ENCODE measurements around the gene PANK4. TPM values are rescaled to one million over a fixed set of nuclear protein-coding genes. Genes with fewer than 3 reads are reported as not detected.

The PANK4 gene
- total and polyA plus RNA-seq, 9 of the 15 experiments (the other 6 are each of a cell fraction or from before 2014, with no cell fraction given): 0.93 to 55.6 (median 31.5) TPM

DNA sequence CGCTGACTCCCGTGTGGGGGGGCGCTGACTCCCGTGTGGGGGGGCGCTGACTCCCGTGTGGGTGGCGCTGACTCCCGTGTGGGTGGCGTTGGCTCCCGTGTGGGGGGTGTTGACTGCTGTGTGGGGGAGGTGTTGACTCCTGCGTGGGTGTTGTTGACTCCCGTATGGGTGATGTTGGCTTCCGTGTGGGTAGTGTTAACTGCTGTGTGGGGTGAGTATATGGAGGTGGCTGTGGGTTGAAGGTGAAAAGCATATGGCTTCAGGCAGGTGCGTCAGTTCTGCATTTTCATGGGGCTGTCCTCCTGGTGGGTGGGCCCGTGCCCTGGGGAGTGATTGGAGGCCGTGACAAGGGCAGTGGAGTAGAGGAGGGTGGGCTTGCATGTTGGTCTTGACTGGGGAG, 42.4 kb downstream of the PANK4 start:
- no peaks in the 10 kb centered on the region for H3K36me3 ChIP-seq (ENCODE audit: control insufficient read depth, insufficient read depth, low read length)
- H3K9me1 ChIP-seq (ENCODE audit: control insufficient read depth, insufficient read depth, low read length): peaks cover 3% of the 10 kb centered on the region
- no peaks in the 10 kb centered on the region for H3K79me2 ChIP-seq (ENCODE audit: control insufficient read depth, insufficient read depth, low read length)
- H3K4me3 ChIP-seq: no peak overlapping the region
- H2AFZ ChIP-seq (ENCODE audit: low read depth, low read length): no peak overlapping the region
- in situ Hi-C loops (cut with MboI) (no loop called here), intact Hi-C loops (cut with micrococcal nuclease) (no loop called here)
- 0% methylated on average over 9 of the region's 16 CpGs for WGBS (ENCODE audit: insufficient coverage, low coverage, missing lambda C conversion rate)
- H3K4me2 ChIP-seq (ENCODE audit: insufficient read depth, low read length): no peak overlapping the region
- no peak overlapping the region for H3K27ac ChIP-seq (ENCODE audit: extremely low read depth, low read depth, low read length)
- peaks cover 12% of the 10 kb centered on the region for H4K20me1 ChIP-seq (replicated peaks; ENCODE audit: control insufficient read depth, insufficient read depth, low read length)
- H3K27me3 ChIP-seq (ENCODE audit: control insufficient read depth in 2 of 2, insufficient read depth in 2 of 2, low read length in 2 of 2): peaks cover 0 to 22% of the 10 kb centered on the region in 2 experiments; a peak in 2 of 5 replicates
- no peak overlapping the region for H3K9ac ChIP-seq (ENCODE audit: insufficient read depth in 1 of 2, low read depth in 2 of 2, low read length in 2 of 2)
- DNase-seq (ENCODE audit: extremely low read depth in 1 of 4, low spot score in 3 of 4) (no peak), FAIRE-seq (no peak), ATAC-seq (no peak)
- TF ChIP-seq, protein P1, sequence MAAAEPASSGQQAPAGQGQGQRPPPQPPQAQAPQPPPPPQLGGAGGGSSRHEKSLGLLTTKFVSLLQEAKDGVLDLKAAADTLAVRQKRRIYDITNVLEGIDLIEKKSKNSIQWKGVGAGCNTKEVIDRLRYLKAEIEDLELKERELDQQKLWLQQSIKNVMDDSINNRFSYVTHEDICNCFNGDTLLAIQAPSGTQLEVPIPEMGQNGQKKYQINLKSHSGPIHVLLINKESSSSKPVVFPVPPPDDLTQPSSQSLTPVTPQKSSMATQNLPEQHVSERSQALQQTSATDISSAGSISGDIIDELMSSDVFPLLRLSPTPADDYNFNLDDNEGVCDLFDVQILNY (CRISPR knock-in tag; IDR thresholded peaks at IDR 0.05): no peak
- TF ChIP-seq EGR1 (conservative IDR thresholded peaks at IDR 0.05): peak; percentile 83
- ChIA-PET CTCF (ENCODE audit: low intra/inter-chr PET ratio) (no interaction called here), POLR2A (interaction anchor here (0.6 to 0.9 kb wide), 2 partner anchors 42 to 77 kb away, joined by 3 to 5 read pairs; partner anchors contain the start of gene PANK4)
- no peaks in the 10 kb centered on the region for H3K9me3 ChIP-seq (replicated peaks; ENCODE audit: control insufficient read depth, insufficient read depth, low read depth, low read length)
- H3K4me1 ChIP-seq (replicated peaks in 1 of 2; ENCODE audit: control insufficient read depth in 2 of 2, insufficient read depth in 2 of 2, low read length in 2 of 2): peaks cover 0 to 56% of the 10 kb centered on the region in 2 experiments; a peak in 3 of 5 replicates
- no TSS peak for BruUV-seq (replicated peaks)

DNA sequence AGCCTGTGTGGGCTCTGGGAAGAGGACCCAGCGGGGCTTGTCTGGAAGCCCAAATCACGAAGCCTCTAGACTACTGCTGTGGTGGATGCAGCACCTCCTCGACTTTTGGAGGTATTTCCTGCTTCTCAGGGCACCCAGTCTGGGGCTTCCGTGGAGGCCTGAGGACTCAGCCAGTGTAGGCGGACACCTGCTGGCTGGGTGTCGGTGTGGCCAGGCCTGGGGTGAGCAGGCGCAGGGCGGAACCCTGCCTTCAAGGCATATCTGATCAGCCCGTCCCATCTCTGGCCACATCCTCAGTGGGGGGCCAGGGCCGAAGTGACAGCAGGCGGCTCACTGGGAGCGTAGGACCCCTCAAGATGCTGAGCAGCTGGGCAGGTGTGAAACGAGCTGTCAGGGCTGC, 43.4 kb downstream of the PANK4 start:
- in situ Hi-C loops (cut with MboI) (no loop called here), intact Hi-C loops (cut with micrococcal nuclease) (no loop called here)
- DNase-seq (ENCODE audit: extremely low read depth in 1 of 4, low spot score in 3 of 4) (peak in 3 of 4 experiments; percentile 53 to 67 (median 62)), ATAC-seq (peak; percentile 84), FAIRE-seq (no peak)
- Histone ChIP-seq H3K4me2 (ENCODE audit: insufficient read depth, low read length) (no peak overlapping the region; the same call in 1 of the 2 replicates), H3K9me3 (replicated peaks; ENCODE audit: control insufficient read depth, insufficient read depth, low read depth, low read length) (no peaks in the 10 kb centered on the region), H3K79me2 (ENCODE audit: control insufficient read depth, insufficient read depth, low read length) (no peaks in the 10 kb centered on the region), H3K27me3 (ENCODE audit: control insufficient read depth in 2 of 2, insufficient read depth in 2 of 2, low read length in 2 of 2) (peaks cover 3 to 30% of the 10 kb centered on the region in 2 experiments; a peak in 3 of 5 replicates), H3K4me3 (no peak overlapping the region), H3K27ac (ENCODE audit: extremely low read depth, low read depth, low read length) (no peak overlapping the region), H3K36me3 (ENCODE audit: control insufficient read depth, insufficient read depth, low read length) (no peaks in the 10 kb centered on the region), H3K4me1 (replicated peaks in 1 of 2; ENCODE audit: control insufficient read depth in 2 of 2, insufficient read depth in 2 of 2, low read length in 2 of 2) (peaks cover 0 to 66% of the 10 kb centered on the region in 2 experiments; a peak in 3 of 5 replicates), H3K9me1 (ENCODE audit: control insufficient read depth, insufficient read depth, low read length) (peaks cover 3% of the 10 kb centered on the region), H4K20me1 (replicated peaks; ENCODE audit: control insufficient read depth, insufficient read depth, low read length) (peaks cover 19% of the 10 kb centered on the region), H3K9ac (ENCODE audit: insufficient read depth in 1 of 2, low read depth in 2 of 2, low read length in 2 of 2) (peak overlapping the region in 1 of 2 experiments; percentile 52; a peak in 1 of 4 replicates), H2AFZ (ENCODE audit: low read depth, low read length) (no peak overlapping the region)
- ChIA-PET POLR2A (interaction anchor here (0.7 kb wide), 1 partner anchor 317 kb away, joined by 3 read pairs; no protein-coding TSS in a partner anchor), CTCF (ENCODE audit: low intra/inter-chr PET ratio) (no interaction called here)
- BruUV-seq (replicated peaks): no TSS peak
- TF ChIP-seq NRF1 (conservative IDR thresholded peaks at IDR 0.05 in 1 of 2, IDR thresholded peaks at IDR 0.05 in 1 of 2) (peak; percentile 78 to 83), KAT7 (CRISPR knock-in tag; IDR thresholded peaks at IDR 0.05; ENCODE audit: borderline replicate concordance) (no peak), RAD21 (CRISPR knock-in tag; conservative IDR thresholded peaks at IDR 0.05 in 1 of 2, IDR thresholded peaks at IDR 0.05 in 1 of 2) (peak in 1 of 2 experiments; percentile 21; a peak in 1 of 4 replicates), BHLHE40 (IDR thresholded peaks at IDR 0.05; ENCODE audit: low read length) (no peak)
- TF ChIP-seq, protein P2, sequence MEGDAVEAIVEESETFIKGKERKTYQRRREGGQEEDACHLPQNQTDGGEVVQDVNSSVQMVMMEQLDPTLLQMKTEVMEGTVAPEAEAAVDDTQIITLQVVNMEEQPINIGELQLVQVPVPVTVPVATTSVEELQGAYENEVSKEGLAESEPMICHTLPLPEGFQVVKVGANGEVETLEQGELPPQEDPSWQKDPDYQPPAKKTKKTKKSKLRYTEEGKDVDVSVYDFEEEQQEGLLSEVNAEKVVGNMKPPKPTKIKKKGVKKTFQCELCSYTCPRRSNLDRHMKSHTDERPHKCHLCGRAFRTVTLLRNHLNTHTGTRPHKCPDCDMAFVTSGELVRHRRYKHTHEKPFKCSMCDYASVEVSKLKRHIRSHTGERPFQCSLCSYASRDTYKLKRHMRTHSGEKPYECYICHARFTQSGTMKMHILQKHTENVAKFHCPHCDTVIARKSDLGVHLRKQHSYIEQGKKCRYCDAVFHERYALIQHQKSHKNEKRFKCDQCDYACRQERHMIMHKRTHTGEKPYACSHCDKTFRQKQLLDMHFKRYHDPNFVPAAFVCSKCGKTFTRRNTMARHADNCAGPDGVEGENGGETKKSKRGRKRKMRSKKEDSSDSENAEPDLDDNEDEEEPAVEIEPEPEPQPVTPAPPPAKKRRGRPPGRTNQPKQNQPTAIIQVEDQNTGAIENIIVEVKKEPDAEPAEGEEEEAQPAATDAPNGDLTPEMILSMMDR (IDR thresholded peaks at IDR 0.05 in 2 of 3, conservative IDR thresholded peaks at IDR 0.05 in 1 of 3; ENCODE audit: insufficient read depth in 2 of 3, low read depth in 1 of 3, low read length in 3 of 3): peak in 1 of 3 experiments; percentile 34; a peak in 1 of 6 replicates
- TF ChIP-seq, protein P3, sequence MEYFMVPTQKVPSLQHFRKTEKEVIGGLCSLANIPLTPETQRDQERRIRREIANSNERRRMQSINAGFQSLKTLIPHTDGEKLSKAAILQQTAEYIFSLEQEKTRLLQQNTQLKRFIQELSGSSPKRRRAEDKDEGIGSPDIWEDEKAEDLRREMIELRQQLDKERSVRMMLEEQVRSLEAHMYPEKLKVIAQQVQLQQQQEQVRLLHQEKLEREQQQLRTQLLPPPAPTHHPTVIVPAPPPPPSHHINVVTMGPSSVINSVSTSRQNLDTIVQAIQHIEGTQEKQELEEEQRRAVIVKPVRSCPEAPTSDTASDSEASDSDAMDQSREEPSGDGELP (CRISPR knock-in tag; IDR thresholded peaks at IDR 0.05; ENCODE audit: borderline replicate concordance): peak; percentile 13; the same call in 1 of the 2 replicates
- 1% methylated on average over 12 of the region's 13 CpGs for WGBS (ENCODE audit: insufficient coverage, low coverage, missing lambda C conversion rate)
